GM18868 (cell line): Measurements from ENCODE around the gene PSPN.

ENCODE experiments used
- ATAC-seq: cut with Tn5 transposase; IDR thresholded peaks from one replicate; pipeline ENCODE4 v1.9.1; 2021; ENCODE audit warnings: mild to moderate bottlenecking, moderate library complexity; ENCODE audit not compliant: unreplicated experiment

Gene PSPN

GRCh38 chr19:6334490-6335285 lies 41.0 kb downstream of the PSPN start:
- no peak for ATAC-seq

- no peak for ATAC-seq
Observed at GRCh38 chr19:6333439-6333838, 42.3 kb downstream of the PSPN start, which contains the start of gene ACER1. Gene ACER1 (minus strand): TSS chr19:6333612. CDS start chr19:6333551, 61 bp downstream.

- ATAC-seq: no peak
Observed at GRCh38 chr19:6326815-6327214, 48.9 kb downstream of the PSPN start.

GRCh38 chr19:6325614-6326013 lies 50.1 kb downstream of the PSPN start:
- no peak for ATAC-seq
